A673 (cell line): ENCODE data around the gene NOC3L.

Experiments
- EZH2 ChIP-seq: fragments of 200-600 bp; sonication (generic); IDR thresholded peaks from 2 replicates; pipeline ENCODE4 v1.6.1; 2017; ENCODE audit warnings: borderline replicate concordance, low read depth, mild to moderate bottlenecking, mixed read lengths, antibody characterized with exemption, low read length; ENCODE audit not compliant: poor library complexity, severe bottlenecking
- TF ChIP-seq, protein P1 (sequence below): fragments of 300-800, 200-600 bp; sonication (generic); conservative IDR thresholded peaks from 2 replicates; pipeline ENCODE4 v1.5.1; 2017; ENCODE audit warnings: low read depth, mild to moderate bottlenecking, antibody characterized with exemption, low read length, moderate library complexity, mixed read lengths

GRCh38 chr10:94288361-94289101, 74.2 kb downstream of the NOC3L start:
- no peak for TF ChIP-seq EZH2
- TF ChIP-seq, protein P1, sequence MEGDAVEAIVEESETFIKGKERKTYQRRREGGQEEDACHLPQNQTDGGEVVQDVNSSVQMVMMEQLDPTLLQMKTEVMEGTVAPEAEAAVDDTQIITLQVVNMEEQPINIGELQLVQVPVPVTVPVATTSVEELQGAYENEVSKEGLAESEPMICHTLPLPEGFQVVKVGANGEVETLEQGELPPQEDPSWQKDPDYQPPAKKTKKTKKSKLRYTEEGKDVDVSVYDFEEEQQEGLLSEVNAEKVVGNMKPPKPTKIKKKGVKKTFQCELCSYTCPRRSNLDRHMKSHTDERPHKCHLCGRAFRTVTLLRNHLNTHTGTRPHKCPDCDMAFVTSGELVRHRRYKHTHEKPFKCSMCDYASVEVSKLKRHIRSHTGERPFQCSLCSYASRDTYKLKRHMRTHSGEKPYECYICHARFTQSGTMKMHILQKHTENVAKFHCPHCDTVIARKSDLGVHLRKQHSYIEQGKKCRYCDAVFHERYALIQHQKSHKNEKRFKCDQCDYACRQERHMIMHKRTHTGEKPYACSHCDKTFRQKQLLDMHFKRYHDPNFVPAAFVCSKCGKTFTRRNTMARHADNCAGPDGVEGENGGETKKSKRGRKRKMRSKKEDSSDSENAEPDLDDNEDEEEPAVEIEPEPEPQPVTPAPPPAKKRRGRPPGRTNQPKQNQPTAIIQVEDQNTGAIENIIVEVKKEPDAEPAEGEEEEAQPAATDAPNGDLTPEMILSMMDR, result no peak
